ENCODE data around the gene CFAP74.

The CFAP74 gene

DNA sequence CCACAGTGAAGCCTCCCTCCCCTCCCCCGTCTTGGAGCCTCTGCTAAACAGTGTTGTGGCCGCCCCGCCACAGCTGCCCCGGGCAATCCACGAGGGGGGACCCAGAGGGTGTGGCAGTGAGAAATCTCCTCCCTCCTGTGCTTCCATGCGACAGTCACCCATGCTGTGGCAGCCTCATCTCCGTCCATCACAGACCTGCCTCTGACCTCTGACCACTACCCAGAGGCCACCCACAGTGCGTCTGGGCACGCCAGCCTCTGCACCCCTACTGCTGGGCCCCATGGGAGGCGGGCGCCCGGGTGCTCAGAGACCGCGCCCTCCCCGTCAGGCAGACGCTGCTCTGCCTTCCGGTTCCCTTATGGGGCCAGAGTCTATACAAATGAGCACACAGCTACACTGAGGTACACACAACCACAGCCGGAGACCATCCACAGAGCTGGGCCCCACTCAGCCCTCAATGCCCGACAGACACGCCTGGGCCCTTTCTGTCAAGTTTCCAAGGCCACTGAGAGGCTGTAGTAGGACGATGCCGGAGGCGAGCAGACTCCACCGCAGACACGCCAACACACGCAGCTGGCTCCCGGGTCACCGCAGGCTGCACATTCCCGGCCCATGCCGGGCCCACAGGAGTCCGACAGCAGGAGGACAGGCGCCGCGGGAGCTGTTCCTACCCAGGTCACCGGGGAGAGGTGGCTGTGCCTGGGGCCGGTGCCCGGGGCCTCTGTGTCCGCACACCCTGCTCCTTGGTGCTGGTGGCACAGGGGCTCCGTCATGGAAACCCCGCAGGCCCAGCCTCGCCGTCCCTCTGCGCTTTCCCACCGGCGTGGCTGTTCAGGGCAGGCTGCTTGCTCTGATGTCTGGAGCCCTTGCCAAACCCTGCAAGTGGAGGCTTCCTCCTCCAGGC lies 60.6 kb downstream of the CFAP74 start:
- Histone ChIP-seq H3K4me2 (ENCODE audit: low read depth, low read length, poor library complexity, severe bottlenecking) (no peak overlapping the region), H3K79me2 (ENCODE audit: insufficient read depth, low read length) (no peaks in the 10 kb centered on the region), H3K9me2 (replicated peaks; ENCODE audit: low read depth, low read length) (no peaks in the 10 kb centered on the region), H3K27me3 (ENCODE audit: insufficient read depth, low read length, poor library complexity, severe bottlenecking) (no peaks in the 10 kb centered on the region), H3K4me3 (ENCODE audit: low read length, poor library complexity, severe bottlenecking) (no peak overlapping the region), H2AFZ (ENCODE audit: low read length) (no peak overlapping the region), H3K36me3 (ENCODE audit: insufficient read depth, low read length) (no peaks in the 10 kb centered on the region), H3K4me1 (ENCODE audit: insufficient read depth, low read length, poor library complexity, severe bottlenecking) (no peaks in the 10 kb centered on the region), H3K9me3 (ENCODE audit: insufficient read depth, low read depth, low read length) (no peaks in the 10 kb centered on the region), H3F3A (ENCODE audit: low read depth) (no peaks in the 10 kb centered on the region), H4K20me1 (ENCODE audit: insufficient read depth, low read length, poor library complexity, severe bottlenecking) (no peaks in the 10 kb centered on the region), H3K9ac (ENCODE audit: low read depth, low read length, poor library complexity, severe bottlenecking) (no peak overlapping the region)
- TF ChIP-seq, protein P1, sequence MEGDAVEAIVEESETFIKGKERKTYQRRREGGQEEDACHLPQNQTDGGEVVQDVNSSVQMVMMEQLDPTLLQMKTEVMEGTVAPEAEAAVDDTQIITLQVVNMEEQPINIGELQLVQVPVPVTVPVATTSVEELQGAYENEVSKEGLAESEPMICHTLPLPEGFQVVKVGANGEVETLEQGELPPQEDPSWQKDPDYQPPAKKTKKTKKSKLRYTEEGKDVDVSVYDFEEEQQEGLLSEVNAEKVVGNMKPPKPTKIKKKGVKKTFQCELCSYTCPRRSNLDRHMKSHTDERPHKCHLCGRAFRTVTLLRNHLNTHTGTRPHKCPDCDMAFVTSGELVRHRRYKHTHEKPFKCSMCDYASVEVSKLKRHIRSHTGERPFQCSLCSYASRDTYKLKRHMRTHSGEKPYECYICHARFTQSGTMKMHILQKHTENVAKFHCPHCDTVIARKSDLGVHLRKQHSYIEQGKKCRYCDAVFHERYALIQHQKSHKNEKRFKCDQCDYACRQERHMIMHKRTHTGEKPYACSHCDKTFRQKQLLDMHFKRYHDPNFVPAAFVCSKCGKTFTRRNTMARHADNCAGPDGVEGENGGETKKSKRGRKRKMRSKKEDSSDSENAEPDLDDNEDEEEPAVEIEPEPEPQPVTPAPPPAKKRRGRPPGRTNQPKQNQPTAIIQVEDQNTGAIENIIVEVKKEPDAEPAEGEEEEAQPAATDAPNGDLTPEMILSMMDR (conservative IDR thresholded peaks at IDR 0.05; ENCODE audit: low read length) = no peak
- TF ChIP-seq EZH2phosphoT487 (IDR thresholded peaks at IDR 0.05; ENCODE audit: borderline replicate concordance) = no peak

DNA sequence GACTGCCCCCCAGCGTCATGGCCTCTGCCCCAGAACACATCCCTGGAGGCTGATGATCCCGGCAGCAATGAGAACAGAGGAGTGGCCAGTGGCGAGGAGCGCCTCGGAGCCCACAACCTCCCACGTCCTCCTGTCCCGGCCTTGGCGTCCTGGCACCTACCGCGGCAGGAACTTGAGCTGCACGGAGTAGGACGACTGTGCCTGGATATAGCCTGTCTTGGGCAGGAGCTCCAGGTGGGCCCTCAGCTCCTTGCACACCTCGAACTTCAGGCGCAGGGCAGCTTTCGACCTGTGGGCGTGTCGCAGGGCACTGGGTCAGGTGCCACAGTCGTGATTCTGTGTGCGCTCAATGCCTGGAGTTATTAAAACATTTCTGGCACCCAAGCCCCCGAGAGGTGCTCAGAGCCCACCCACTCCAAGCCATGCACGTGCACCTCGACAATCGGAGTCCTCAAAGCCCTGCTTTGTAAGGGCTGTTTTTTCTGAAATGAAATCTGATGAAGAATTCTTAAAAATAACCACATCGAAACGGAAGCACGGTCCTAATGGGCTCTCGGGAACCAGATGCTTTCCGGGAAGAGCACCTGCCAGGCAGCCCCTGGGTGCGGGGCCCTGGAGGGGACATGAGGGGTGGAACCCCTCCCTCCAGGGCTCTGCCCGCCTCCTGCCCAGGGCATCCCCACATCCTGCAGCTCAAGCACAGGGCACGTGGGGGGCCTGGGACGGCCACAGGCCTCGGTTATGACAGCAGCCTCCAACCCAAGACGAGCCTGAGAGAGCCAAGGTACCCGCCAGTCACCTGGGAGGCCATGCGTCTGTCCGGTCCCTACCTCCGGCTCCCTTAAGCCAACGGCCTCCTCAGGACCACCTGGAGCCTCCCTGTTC lies 61.5 kb downstream of the CFAP74 start:
- H3K27me3 ChIP-seq (ENCODE audit: insufficient read depth, low read length, poor library complexity, severe bottlenecking) = no peaks in the 10 kb centered on the region
- H2AFZ ChIP-seq (ENCODE audit: low read length) = no peak overlapping the region
- no peaks in the 10 kb centered on the region for H3K79me2 ChIP-seq (ENCODE audit: insufficient read depth, low read length)
- no peaks in the 10 kb centered on the region for H3K4me1 ChIP-seq (ENCODE audit: insufficient read depth, low read length, poor library complexity, severe bottlenecking)
- TF ChIP-seq EZH2phosphoT487 (IDR thresholded peaks at IDR 0.05; ENCODE audit: borderline replicate concordance) = no peak
- TF ChIP-seq, protein P1 (conservative IDR thresholded peaks at IDR 0.05; ENCODE audit: low read length) = no peak
- H3K9me3 ChIP-seq (ENCODE audit: insufficient read depth, low read depth, low read length) = no peaks in the 10 kb centered on the region
- H3F3A ChIP-seq (ENCODE audit: low read depth) = no peaks in the 10 kb centered on the region
- no peaks in the 10 kb centered on the region for H3K36me3 ChIP-seq (ENCODE audit: insufficient read depth, low read length)
- H3K9me2 ChIP-seq (replicated peaks; ENCODE audit: low read depth, low read length) = no peaks in the 10 kb centered on the region
- H3K9ac ChIP-seq (ENCODE audit: low read depth, low read length, poor library complexity, severe bottlenecking) = no peak overlapping the region
- no peaks in the 10 kb centered on the region for H4K20me1 ChIP-seq (ENCODE audit: insufficient read depth, low read length, poor library complexity, severe bottlenecking)
- H3K4me3 ChIP-seq (ENCODE audit: low read length, poor library complexity, severe bottlenecking) = no peak overlapping the region
- no peak overlapping the region for H3K4me2 ChIP-seq (ENCODE audit: low read depth, low read length, poor library complexity, severe bottlenecking)

DNA sequence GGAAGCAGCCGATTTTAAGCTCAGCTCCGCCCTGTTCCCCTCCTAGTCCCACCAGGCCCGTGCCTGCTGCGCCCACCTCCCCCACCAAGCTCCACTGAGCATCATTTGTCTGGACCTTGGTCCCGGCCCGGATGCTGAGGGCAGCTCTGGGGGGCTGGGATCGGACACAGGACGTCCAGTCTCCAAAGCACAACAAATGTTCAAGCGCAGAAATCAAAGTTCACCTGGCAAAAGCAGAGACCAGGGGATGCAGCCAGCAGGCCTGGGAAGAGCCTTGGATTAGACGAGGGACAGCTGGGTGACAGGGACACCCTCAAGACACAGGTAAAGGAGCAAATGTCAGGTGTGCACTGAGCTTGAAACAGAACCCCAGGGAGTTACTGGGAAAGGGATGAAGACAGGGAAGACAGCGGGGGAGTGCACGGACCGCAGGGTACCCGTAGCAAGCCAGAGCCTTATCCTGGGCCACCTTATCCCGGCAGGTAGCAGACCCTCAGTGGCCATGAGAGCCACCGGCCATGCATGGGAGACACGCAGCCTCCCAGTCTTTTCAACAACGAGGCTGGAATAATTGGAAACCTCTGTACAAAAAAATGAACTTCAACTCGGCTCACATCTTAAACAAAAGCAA lies 62.3 kb downstream of the CFAP74 start:
- H2AFZ ChIP-seq (ENCODE audit: low read length) = no peak overlapping the region
- no peak overlapping the region for H3K4me3 ChIP-seq (ENCODE audit: low read length, poor library complexity, severe bottlenecking)
- H3K4me2 ChIP-seq (ENCODE audit: low read depth, low read length, poor library complexity, severe bottlenecking) = no peak overlapping the region
- H3K4me1 ChIP-seq (ENCODE audit: insufficient read depth, low read length, poor library complexity, severe bottlenecking) = no peaks in the 10 kb centered on the region
- H3F3A ChIP-seq (ENCODE audit: low read depth) = no peaks in the 10 kb centered on the region
- no peaks in the 10 kb centered on the region for H4K20me1 ChIP-seq (ENCODE audit: insufficient read depth, low read length, poor library complexity, severe bottlenecking)
- no peak overlapping the region for H3K9ac ChIP-seq (ENCODE audit: low read depth, low read length, poor library complexity, severe bottlenecking)
- no peaks in the 10 kb centered on the region for H3K27me3 ChIP-seq (ENCODE audit: insufficient read depth, low read length, poor library complexity, severe bottlenecking)
- no peaks in the 10 kb centered on the region for H3K79me2 ChIP-seq (ENCODE audit: insufficient read depth, low read length)
- H3K9me2 ChIP-seq (replicated peaks; ENCODE audit: low read depth, low read length) = no peaks in the 10 kb centered on the region
- TF ChIP-seq EZH2phosphoT487 (IDR thresholded peaks at IDR 0.05; ENCODE audit: borderline replicate concordance) = no peak
- TF ChIP-seq, protein P1 (conservative IDR thresholded peaks at IDR 0.05; ENCODE audit: low read length) = no peak
- H3K9me3 ChIP-seq (ENCODE audit: insufficient read depth, low read depth, low read length) = no peaks in the 10 kb centered on the region
- H3K36me3 ChIP-seq (ENCODE audit: insufficient read depth, low read length) = no peaks in the 10 kb centered on the region
